Peyer's patch (tissue), 4 donors: Measurements from ENCODE around the gene FOXC1.

Experiments
- CTCF ChIP-seq, 6 experiments: fragments of 450-650 bp in 4 of 6; fragments of 200-600 bp in 2 of 6; sonication (generic) in 1 of 6; IDR thresholded peaks; one replicate each; pipeline ENCODE4 v1.5.1; 2017 to 2019; ENCODE audit warnings: antibody characterized with exemption in 6 of 6, mild to moderate bottlenecking in 3 of 6, moderate library complexity in 1 of 6
- POLR2A ChIP-seq, 2 donors: fragments of 450-650 bp; IDR thresholded peaks; one replicate each; pipeline ENCODE4 v1.5.1; 2017; ENCODE audit warnings: antibody characterized with exemption in 2 of 2, mild to moderate bottlenecking in 2 of 2, moderate library complexity in 2 of 2

- TF ChIP-seq CTCF (IDR thresholded peaks at IDR 0.05) (no peak), POLR2A (IDR thresholded peaks at IDR 0.05) (no peak)
Observed at GRCh38 chr6:1608222-1609040, 1.3 kb upstream of the FOXC1 start.
